ENCODE measurements around the gene CX3CR1. TPM values are rescaled to one million over a fixed set of nuclear protein-coding genes. Genes with fewer than 3 reads are reported as not detected.

CX3CR1 gene
- total and polyA plus RNA-seq, 9 of the 15 experiments (the other 6 are each of a cell fraction or from before 2014, with no cell fraction given), result 0.03 to 0.21 TPM; not detected in 7

DNA sequence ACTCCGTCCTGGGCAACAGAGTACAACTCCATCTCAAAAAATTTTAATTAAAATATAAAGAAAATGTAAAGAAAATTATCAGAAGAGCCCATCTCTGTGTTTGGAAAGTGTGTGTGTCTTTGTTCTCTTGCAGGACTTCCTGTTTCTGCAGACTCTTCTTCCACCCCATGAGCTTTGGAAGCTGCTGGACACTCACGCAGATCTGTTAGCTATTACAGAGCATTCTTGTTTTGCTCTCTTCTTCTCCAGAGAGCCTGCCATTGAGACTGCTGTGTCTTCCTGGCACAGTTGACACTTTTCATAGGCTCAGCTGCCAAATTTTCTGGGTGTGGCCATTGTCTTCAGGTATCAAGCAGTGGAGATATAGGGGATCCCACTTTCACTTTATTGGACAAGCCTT lies 43.7 kb upstream of the CX3CR1 start:
- Histone ChIP-seq H3K4me1 (replicated peaks in 1 of 2; ENCODE audit: control insufficient read depth in 2 of 2, insufficient read depth in 2 of 2, low read length in 2 of 2) (peaks cover 0 to 20% of the 10 kb centered on the region in 2 experiments; a peak in 3 of 5 replicates), H3K4me3 (no peak overlapping the region), H3K9me1 (ENCODE audit: control insufficient read depth, insufficient read depth, low read length) (no peaks in the 10 kb centered on the region), H3K36me3 (ENCODE audit: control insufficient read depth, insufficient read depth, low read length) (no peaks in the 10 kb centered on the region), H4K20me1 (replicated peaks; ENCODE audit: control insufficient read depth, insufficient read depth, low read length) (no peaks in the 10 kb centered on the region), H3K9ac (ENCODE audit: insufficient read depth in 1 of 2, low read depth in 2 of 2, low read length in 2 of 2) (no peak overlapping the region), H3K9me3 (replicated peaks; ENCODE audit: control insufficient read depth, insufficient read depth, low read depth, low read length) (no peaks in the 10 kb centered on the region), H3K27me3 (ENCODE audit: control insufficient read depth in 2 of 2, insufficient read depth in 2 of 2, low read length in 2 of 2) (0 out of 5 replicates have a peak, but pooled peaks cover 0 to 3% of the 10 kb centered on the region in 2 experiments), H3K79me2 (ENCODE audit: control insufficient read depth, insufficient read depth, low read length) (no peaks in the 10 kb centered on the region), H3K4me2 (ENCODE audit: insufficient read depth, low read length) (peak overlapping the region; percentile 23; the same call in 1 of the 2 replicates), H3K27ac (ENCODE audit: extremely low read depth, low read depth, low read length) (no peak overlapping the region), H2AFZ (ENCODE audit: low read depth, low read length) (peak overlapping the region; percentile 54; the same call in 1 of the 2 replicates)
- DNase-seq (ENCODE audit: extremely low read depth in 1 of 4, low spot score in 3 of 4) (no peak), FAIRE-seq (no peak), ATAC-seq (peak; percentile 27; the same call in 2 of the 3 replicates)
- POLR2A ChIA-PET, result interaction anchor here (0.9 kb wide), 1 partner anchor 12 kb away, joined by 3 read pairs; no protein-coding TSS in a partner anchor
- in situ Hi-C loops (cut with MboI), result no loop called here
- 10% methylated on average over 2 of the region's 2 CpGs for WGBS (ENCODE audit: insufficient coverage, low coverage, missing lambda C conversion rate)
- BruUV-seq (replicated peaks), result no TSS peak
- intact Hi-C loops (cut with micrococcal nuclease), result no loop called here
- CTCF ChIA-PET (ENCODE audit: low intra/inter-chr PET ratio), result no interaction called here
- TF ChIP-seq, protein P1, sequence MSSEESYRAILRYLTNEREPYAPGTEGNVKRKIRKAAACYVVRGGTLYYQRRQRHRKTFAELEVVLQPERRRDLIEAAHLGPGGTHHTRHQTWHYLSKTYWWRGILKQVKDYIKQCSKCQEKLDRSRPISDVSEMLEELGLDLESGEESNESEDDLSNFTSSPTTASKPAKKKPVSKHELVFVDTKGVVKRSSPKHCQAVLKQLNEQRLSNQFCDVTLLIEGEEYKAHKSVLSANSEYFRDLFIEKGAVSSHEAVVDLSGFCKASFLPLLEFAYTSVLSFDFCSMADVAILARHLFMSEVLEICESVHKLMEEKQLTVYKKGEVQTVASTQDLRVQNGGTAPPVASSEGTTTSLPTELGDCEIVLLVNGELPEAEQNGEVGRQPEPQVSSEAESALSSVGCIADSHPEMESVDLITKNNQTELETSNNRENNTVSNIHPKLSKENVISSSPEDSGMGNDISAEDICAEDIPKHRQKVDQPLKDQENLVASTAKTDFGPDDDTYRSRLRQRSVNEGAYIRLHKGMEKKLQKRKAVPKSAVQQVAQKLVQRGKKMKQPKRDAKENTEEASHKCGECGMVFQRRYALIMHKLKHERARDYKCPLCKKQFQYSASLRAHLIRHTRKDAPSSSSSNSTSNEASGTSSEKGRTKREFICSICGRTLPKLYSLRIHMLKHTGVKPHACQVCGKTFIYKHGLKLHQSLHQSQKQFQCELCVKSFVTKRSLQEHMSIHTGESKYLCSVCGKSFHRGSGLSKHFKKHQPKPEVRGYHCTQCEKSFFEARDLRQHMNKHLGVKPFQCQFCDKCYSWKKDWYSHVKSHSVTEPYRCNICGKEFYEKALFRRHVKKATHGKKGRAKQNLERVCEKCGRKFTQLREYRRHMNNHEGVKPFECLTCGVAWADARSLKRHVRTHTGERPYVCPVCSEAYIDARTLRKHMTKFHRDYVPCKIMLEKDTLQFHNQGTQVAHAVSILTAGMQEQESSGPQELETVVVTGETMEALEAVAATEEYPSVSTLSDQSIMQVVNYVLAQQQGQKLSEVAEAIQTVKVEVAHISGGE (CRISPR knock-in tag; IDR thresholded peaks at IDR 0.05), result 0 out of 6 replicates have a peak, but pooled peaks of 1 of the 3 experiments have one; percentile 49
- TF ChIP-seq GABPA (tag; conservative IDR thresholded peaks at IDR 0.05; ENCODE audit: low read depth) (0 out of 2 replicates have a peak, but pooled peaks have one; percentile 40), ZNF311 (CRISPR knock-in tag; IDR thresholded peaks at IDR 0.05) (no peak), PHF8 (IDR thresholded peaks at IDR 0.05; ENCODE audit: borderline replicate concordance, low read length) (no peak), SRSF3 (IDR thresholded peaks at IDR 0.05; ENCODE audit: insufficient read depth, low read length) (no peak), ETV1 (tag; conservative IDR thresholded peaks at IDR 0.05; ENCODE audit: low read depth) (no peak), RFX5 (IDR thresholded peaks at IDR 0.05; ENCODE audit: low read depth, low read length) (no peak), TEAD4 (IDR thresholded peaks at IDR 0.05; ENCODE audit: low read length) (no peak), TEAD4 (CRISPR knock-in tag; IDR thresholded peaks at IDR 0.05; ENCODE audit: borderline replicate concordance) (no peak), SPI1 (IDR thresholded peaks at IDR 0.05; ENCODE audit: borderline replicate concordance, low read depth, low read length) (peak; percentile 91), ELF1 (tag; IDR thresholded peaks at IDR 0.05) (peak; percentile 39; the same call in 1 of the 2 replicates), ZNF384 (IDR thresholded peaks at IDR 0.05; ENCODE audit: low read depth, low read length) (no peak), GATAD2B (IDR thresholded peaks at IDR 0.05; ENCODE audit: borderline replicate concordance) (no peak)
- TF ChIP-seq, protein P2, sequence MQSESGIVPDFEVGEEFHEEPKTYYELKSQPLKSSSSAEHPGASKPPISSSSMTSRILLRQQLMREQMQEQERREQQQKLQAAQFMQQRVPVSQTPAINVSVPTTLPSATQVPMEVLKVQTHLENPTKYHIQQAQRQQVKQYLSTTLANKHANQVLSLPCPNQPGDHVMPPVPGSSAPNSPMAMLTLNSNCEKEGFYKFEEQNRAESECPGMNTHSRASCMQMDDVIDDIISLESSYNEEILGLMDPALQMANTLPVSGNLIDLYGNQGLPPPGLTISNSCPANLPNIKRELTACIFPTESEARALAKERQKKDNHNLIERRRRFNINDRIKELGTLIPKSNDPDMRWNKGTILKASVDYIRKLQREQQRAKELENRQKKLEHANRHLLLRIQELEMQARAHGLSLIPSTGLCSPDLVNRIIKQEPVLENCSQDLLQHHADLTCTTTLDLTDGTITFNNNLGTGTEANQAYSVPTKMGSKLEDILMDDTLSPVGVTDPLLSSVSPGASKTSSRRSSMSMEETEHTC (IDR thresholded peaks at IDR 0.05), result no peak
- TF ChIP-seq, protein P3, sequence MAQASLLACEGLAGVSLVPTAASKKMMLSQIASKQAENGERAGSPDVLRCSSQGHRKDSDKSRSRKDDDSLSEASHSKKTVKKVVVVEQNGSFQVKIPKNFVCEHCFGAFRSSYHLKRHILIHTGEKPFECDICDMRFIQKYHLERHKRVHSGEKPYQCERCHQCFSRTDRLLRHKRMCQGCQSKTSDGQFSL (CRISPR knock-in tag; IDR thresholded peaks at IDR 0.05), result no peak
- TF ChIP-seq, protein P3 (tag; IDR thresholded peaks at IDR 0.05), result 0 out of 4 replicates have a peak, but pooled peaks of 1 of the 2 experiments have one; percentile 13
